ENCODE results near the gene IDUA.

GRCh38 chr4:1047106-1047975, 60.5 kb downstream of the IDUA start:
- TF ChIP-seq CTCF (IDR thresholded peaks at IDR 0.05) (no peak), POLR2A (IDR thresholded peaks at IDR 0.05) (no peak), POLR2AphosphoS5 (IDR thresholded peaks at IDR 0.05) (no peak), EP300 (IDR thresholded peaks at IDR 0.05) (no peak)
